GM12873 (cell line): ENCODE data around the gene MAGEC3.

ENCODE experiments used
- CTCF ChIP-seq: IDR thresholded peaks from 2 replicates; pipeline ENCODE4 v1.5.1; 2012; ENCODE audit warnings: low read depth, mild to moderate bottlenecking, moderate library complexity, low read length, control low read depth; ENCODE audit not compliant: insufficient read depth; ENCODE audit errors: missing control alignments

The MAGEC3 gene

GRCh38 chrX:141857479-141857878, 19.4 kb downstream of the MAGEC3 start:
- no peak for TF ChIP-seq CTCF

GRCh38 chrX:141879616-141880015, 41.5 kb downstream of the MAGEC3 start:
- no peak for TF ChIP-seq CTCF

GRCh38 chrX:141894733-141895132, 56.6 kb downstream of the MAGEC3 start:
- TF ChIP-seq CTCF = no peak

GRCh38 chrX:141897690-141898089, 59.6 kb downstream of the MAGEC3 start:
- TF ChIP-seq CTCF = no peak

- no peak for TF ChIP-seq CTCF
Observed at GRCh38 chrX:141902366-141902765, 64.2 kb downstream of the MAGEC3 start.

- no peak for TF ChIP-seq CTCF
Observed at GRCh38 chrX:141903400-141904155, 65.5 kb downstream of the MAGEC3 start, which contains the start of gene MAGEC1. Gene MAGEC1, plus strand, starts transcription at chrX:141903894. Its CDS starts 1,179 bp downstream, at chrX:141905073.

- TF ChIP-seq CTCF = no peak
Observed at GRCh38 chrX:141904262-141904661, 66.1 kb downstream of the MAGEC3 start.
